Endothelial cell of hepatic sinusoid (primary cell): ENCODE results near the gene CHST11.

Experiments used
- in situ Hi-C: cut with HindIII; loops from 2 replicates; pipeline ENCODE4 v1.10.0; 2017; ENCODE audit warnings: low sequenced_read_pairs

CHST11 gene

GRCh38 chr12:104724992-104725585 lies 268.3 kb downstream of the CHST11 start:
- in situ Hi-C loops = no loop called here

GRCh38 chr12:104725610-104726009 lies 268.9 kb downstream of the CHST11 start:
- in situ Hi-C loops = no loop called here

GRCh38 chr12:104727726-104728465 lies 271.1 kb downstream of the CHST11 start:
- in situ Hi-C loops = no loop called here

GRCh38 chr12:104729091-104729490 lies 272.3 kb downstream of the CHST11 start:
- in situ Hi-C loops = no loop called here

GRCh38 chr12:104729610-104730446 lies 273.1 kb downstream of the CHST11 start:
- in situ Hi-C loops = no loop called here

- in situ Hi-C loops = no loop called here
Measured at GRCh38 chr12:104730763-104731162, 274.0 kb downstream of the CHST11 start.

- in situ Hi-C loops = no loop called here
Measured at GRCh38 chr12:104733717-104734175, 277.0 kb downstream of the CHST11 start.

- in situ Hi-C loops = no loop called here
Measured at GRCh38 chr12:104734541-104735095, 277.9 kb downstream of the CHST11 start.

- in situ Hi-C loops = no loop called here
Measured at GRCh38 chr12:104735801-104736200, 279.1 kb downstream of the CHST11 start.

GRCh38 chr12:104736307-104736706 lies 279.6 kb downstream of the CHST11 start:
- in situ Hi-C loops = no loop called here

- in situ Hi-C loops = no loop called here
Measured at GRCh38 chr12:104737113-104737512, 280.4 kb downstream of the CHST11 start.

- in situ Hi-C loops = no loop called here
Measured at GRCh38 chr12:104737791-104738301, 281.1 kb downstream of the CHST11 start.

- in situ Hi-C loops = no loop called here
Measured at GRCh38 chr12:104738331-104738730, 281.6 kb downstream of the CHST11 start.

- in situ Hi-C loops = no loop called here
Measured at GRCh38 chr12:104738776-104739642, 282.3 kb downstream of the CHST11 start.

- in situ Hi-C loops = no loop called here
Measured at GRCh38 chr12:104740668-104741067, 283.9 kb downstream of the CHST11 start.

- in situ Hi-C loops = no loop called here
Measured at GRCh38 chr12:104741077-104741476, 284.3 kb downstream of the CHST11 start.

GRCh38 chr12:104741497-104742367 lies 285.0 kb downstream of the CHST11 start:
- in situ Hi-C loops = no loop called here

- in situ Hi-C loops = no loop called here
Measured at GRCh38 chr12:104742551-104743201, 285.9 kb downstream of the CHST11 start.

- in situ Hi-C loops = no loop called here
Measured at GRCh38 chr12:104743202-104743580, 286.4 kb downstream of the CHST11 start.
